ENCODE results near the gene HTD2. TPM values are rescaled to one million over a fixed set of nuclear protein-coding genes. Genes with fewer than 3 reads are reported as not detected.

The HTD2 gene
- total and polyA plus RNA-seq, 2 experiments from 2014 or later: 5.4 to 17.0 TPM

GRCh38 chr3:58356054-58356453 is 49.7 kb downstream of the HTD2 start:
- H4K20me1 ChIP-seq (ENCODE audit: insufficient read depth): no peaks in the 10 kb centered on the region
- in situ Hi-C loops (cut with MboI): no loop called here

GRCh38 chr3:58357402-58357801 is 51.1 kb downstream of the HTD2 start:
- Histone ChIP-seq H3K27ac (no peak overlapping the region), H3K79me2 (ENCODE audit: insufficient read depth) (peaks cover 99% of the 10 kb centered on the region), H3F3A (ENCODE audit: insufficient read depth) (no peaks in the 10 kb centered on the region), H3K4me3 (no peak overlapping the region), H2AFZ (no peak overlapping the region), H4K20me1 (ENCODE audit: insufficient read depth) (no peaks in the 10 kb centered on the region), H3K4me2 (ENCODE audit: unreplicated experiment) (no peak overlapping the region), H3K4me1 (ENCODE audit: insufficient read depth) (peaks cover 6% of the 10 kb centered on the region; the same call in 1 of the 2 replicates), H3K9ac (no peak overlapping the region), H3K9me3 (ENCODE audit: low read depth) (no peaks in the 10 kb centered on the region), H3K27me3 (replicated peaks; ENCODE audit: insufficient read depth) (no peaks in the 10 kb centered on the region), H3K9me2 (ENCODE audit: insufficient read depth) (no peaks in the 10 kb centered on the region), H3K36me3 (ENCODE audit: low read depth) (no peaks in the 10 kb centered on the region)
- WGBS, 2 experiments (ENCODE audit: low coverage in 1 of 2, low lambda C conversion rate in 2 of 2, missing lambda C conversion rate in 2 of 2): 92 to 97% methylated on average over 3 of the region's 3 CpGs
- DNase-seq: no peak
- TF ChIP-seq EZH2 (IDR thresholded peaks at IDR 0.05; ENCODE audit: insufficient read depth, poor library complexity, severe bottlenecking) (no peak), EZH2phosphoT487 (IDR thresholded peaks at IDR 0.05; ENCODE audit: insufficient read depth, low read depth) (no peak)
- in situ Hi-C loops (cut with MboI): no loop called here

More at GRCh38 chr3:58356054-58356453, 49.7 kb downstream of the HTD2 start:
- WGBS, 2 experiments (ENCODE audit: low coverage in 1 of 2, low lambda C conversion rate in 2 of 2, missing lambda C conversion rate in 2 of 2): 15 to 20% methylated on average over 4 of the region's 4 CpGs
- no peaks in the 10 kb centered on the region for H3F3A ChIP-seq (ENCODE audit: insufficient read depth)
- no peak overlapping the region for H2AFZ ChIP-seq
- H3K4me1 ChIP-seq (ENCODE audit: insufficient read depth): peaks cover 7% of the 10 kb centered on the region
- H3K9ac ChIP-seq: no peak overlapping the region
- H3K36me3 ChIP-seq (ENCODE audit: low read depth): no peaks in the 10 kb centered on the region
- no peaks in the 10 kb centered on the region for H3K9me2 ChIP-seq (ENCODE audit: insufficient read depth)
- no peak overlapping the region for H3K4me3 ChIP-seq
- TF ChIP-seq EZH2phosphoT487 (IDR thresholded peaks at IDR 0.05; ENCODE audit: insufficient read depth, low read depth) (no peak), EZH2 (IDR thresholded peaks at IDR 0.05; ENCODE audit: insufficient read depth, poor library complexity, severe bottlenecking) (no peak)
- H3K27me3 ChIP-seq (replicated peaks; ENCODE audit: insufficient read depth): no peaks in the 10 kb centered on the region
- H3K79me2 ChIP-seq (ENCODE audit: insufficient read depth): peaks cover 99% of the 10 kb centered on the region
- H3K27ac ChIP-seq: no peak overlapping the region
- DNase-seq: peak; percentile 27
- H3K4me2 ChIP-seq (ENCODE audit: unreplicated experiment): no peak overlapping the region
- H3K9me3 ChIP-seq (ENCODE audit: low read depth): no peaks in the 10 kb centered on the region

GRCh38 chr3:58358092-58358491 is 51.8 kb downstream of the HTD2 start:
- no peaks in the 10 kb centered on the region for H3K36me3 ChIP-seq (ENCODE audit: low read depth)
- H3K4me3 ChIP-seq: no peak overlapping the region
- no peaks in the 10 kb centered on the region for H3K9me3 ChIP-seq (ENCODE audit: low read depth)
- 85 to 86% methylated on average over 3 of the region's 3 CpGs for WGBS, 2 experiments (ENCODE audit: low coverage in 1 of 2, low lambda C conversion rate in 2 of 2, missing lambda C conversion rate in 2 of 2)
- in situ Hi-C loops (cut with MboI): no loop called here
- no peaks in the 10 kb centered on the region for H3F3A ChIP-seq (ENCODE audit: insufficient read depth)
- no peak overlapping the region for H2AFZ ChIP-seq
- H4K20me1 ChIP-seq (ENCODE audit: insufficient read depth): no peaks in the 10 kb centered on the region
- no peak overlapping the region for H3K27ac ChIP-seq
- TF ChIP-seq EZH2phosphoT487 (IDR thresholded peaks at IDR 0.05; ENCODE audit: insufficient read depth, low read depth): no peak
- no peak for TF ChIP-seq EZH2 (IDR thresholded peaks at IDR 0.05; ENCODE audit: insufficient read depth, poor library complexity, severe bottlenecking)
- H3K4me2 ChIP-seq (ENCODE audit: unreplicated experiment): no peak overlapping the region
- no peak overlapping the region for H3K9ac ChIP-seq
- peaks cover 6% of the 10 kb centered on the region; the same call in 1 of the 2 replicates for H3K4me1 ChIP-seq (ENCODE audit: insufficient read depth)
- H3K27me3 ChIP-seq (replicated peaks; ENCODE audit: insufficient read depth): no peaks in the 10 kb centered on the region
- DNase-seq: no peak
- peaks cover 100% of the 10 kb centered on the region for H3K79me2 ChIP-seq (ENCODE audit: insufficient read depth)
- no peaks in the 10 kb centered on the region for H3K9me2 ChIP-seq (ENCODE audit: insufficient read depth)

- Histone ChIP-seq H3K9ac (no peak overlapping the region), H4K20me1 (ENCODE audit: insufficient read depth) (no peaks in the 10 kb centered on the region; the same call in 1 of the 2 replicates), H2AFZ (no peak overlapping the region), H3K36me3 (ENCODE audit: low read depth) (no peaks in the 10 kb centered on the region), H3K4me1 (ENCODE audit: insufficient read depth) (peaks cover 6% of the 10 kb centered on the region; the same call in 1 of the 2 replicates), H3F3A (ENCODE audit: insufficient read depth) (no peaks in the 10 kb centered on the region), H3K9me2 (ENCODE audit: insufficient read depth) (no peaks in the 10 kb centered on the region), H3K79me2 (ENCODE audit: insufficient read depth) (peaks cover 100% of the 10 kb centered on the region), H3K27me3 (replicated peaks; ENCODE audit: insufficient read depth) (no peaks in the 10 kb centered on the region), H3K4me2 (ENCODE audit: unreplicated experiment) (no peak overlapping the region), H3K27ac (no peak overlapping the region), H3K9me3 (ENCODE audit: low read depth) (no peaks in the 10 kb centered on the region), H3K4me3 (no peak overlapping the region)
- TF ChIP-seq EZH2 (IDR thresholded peaks at IDR 0.05; ENCODE audit: insufficient read depth, poor library complexity, severe bottlenecking) (no peak), EZH2phosphoT487 (IDR thresholded peaks at IDR 0.05; ENCODE audit: insufficient read depth, low read depth) (no peak)
- WGBS, 2 experiments (ENCODE audit: low coverage in 1 of 2, low lambda C conversion rate in 2 of 2, missing lambda C conversion rate in 2 of 2): 66 to 73% methylated on average over 4 of the region's 4 CpGs
- DNase-seq: no peak
- in situ Hi-C loops (cut with MboI): no loop called here
Observed at GRCh38 chr3:58358808-58359207, 52.5 kb downstream of the HTD2 start.

GRCh38 chr3:58359621-58360020 is 53.3 kb downstream of the HTD2 start:
- no peaks in the 10 kb centered on the region for H3K36me3 ChIP-seq (ENCODE audit: low read depth)
- no peaks in the 10 kb centered on the region; the same call in 1 of the 2 replicates for H3K4me1 ChIP-seq (ENCODE audit: insufficient read depth)
- no peak overlapping the region for H3K4me2 ChIP-seq (ENCODE audit: unreplicated experiment)
- no peaks in the 10 kb centered on the region for H3K9me2 ChIP-seq (ENCODE audit: insufficient read depth)
- no peak overlapping the region for H3K4me3 ChIP-seq
- H4K20me1 ChIP-seq (ENCODE audit: insufficient read depth): no peaks in the 10 kb centered on the region; the same call in 1 of the 2 replicates
- TF ChIP-seq EZH2 (IDR thresholded peaks at IDR 0.05; ENCODE audit: insufficient read depth, poor library complexity, severe bottlenecking): no peak
- TF ChIP-seq EZH2phosphoT487 (IDR thresholded peaks at IDR 0.05; ENCODE audit: insufficient read depth, low read depth): no peak
- H3K79me2 ChIP-seq (ENCODE audit: insufficient read depth): peaks cover 100% of the 10 kb centered on the region
- H3K27me3 ChIP-seq (replicated peaks; ENCODE audit: insufficient read depth): no peaks in the 10 kb centered on the region
- H3F3A ChIP-seq (ENCODE audit: insufficient read depth): no peaks in the 10 kb centered on the region
- no peak overlapping the region for H2AFZ ChIP-seq
- in situ Hi-C loops (cut with MboI): no loop called here
- H3K9me3 ChIP-seq (ENCODE audit: low read depth): no peaks in the 10 kb centered on the region
- no peak overlapping the region for H3K27ac ChIP-seq
- H3K9ac ChIP-seq: no peak overlapping the region
- WGBS, 2 experiments (ENCODE audit: low coverage in 1 of 2, low lambda C conversion rate in 2 of 2, missing lambda C conversion rate in 2 of 2): 62 to 68% methylated on average over 4 of the region's 4 CpGs
- no peak for DNase-seq
